CD4-positive, alpha-beta T cell treated with Interleukin-15 for 4 hours (primary cell): ENCODE results near the gene TFDP2.
"Not testable (repeated sequence)": the region's sequence is repeated elsewhere in the genome, so short reads cannot be mapped to it uniquely, and the experiment has no call there.

Experiments
- DNase-seq: peaks from one replicate; pipeline ENCODE4 v3.0.0-alpha.2; 2020; ENCODE audit warnings: low spot score

The TFDP2 gene

DNA sequence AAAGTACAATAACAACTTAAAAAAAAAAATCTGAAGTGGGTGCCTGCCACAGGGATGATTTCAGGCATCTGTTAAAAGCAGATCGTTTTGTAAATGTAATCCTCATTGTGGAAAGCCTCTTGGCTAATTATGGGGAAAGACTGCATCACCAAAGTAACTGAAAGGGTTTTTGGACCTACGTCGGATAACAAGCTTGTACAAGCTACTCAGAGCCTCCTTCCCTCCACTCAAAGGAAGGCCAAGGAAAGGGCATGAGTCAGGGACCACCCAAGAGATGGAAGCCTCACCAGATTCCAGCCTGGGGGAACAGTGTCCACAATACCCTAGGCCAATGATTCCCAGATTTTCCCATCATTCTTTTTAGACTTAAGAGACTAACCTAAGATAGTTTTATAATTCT, 188.6 kb downstream of the TFDP2 start:
- no peak for DNase-seq

DNA sequence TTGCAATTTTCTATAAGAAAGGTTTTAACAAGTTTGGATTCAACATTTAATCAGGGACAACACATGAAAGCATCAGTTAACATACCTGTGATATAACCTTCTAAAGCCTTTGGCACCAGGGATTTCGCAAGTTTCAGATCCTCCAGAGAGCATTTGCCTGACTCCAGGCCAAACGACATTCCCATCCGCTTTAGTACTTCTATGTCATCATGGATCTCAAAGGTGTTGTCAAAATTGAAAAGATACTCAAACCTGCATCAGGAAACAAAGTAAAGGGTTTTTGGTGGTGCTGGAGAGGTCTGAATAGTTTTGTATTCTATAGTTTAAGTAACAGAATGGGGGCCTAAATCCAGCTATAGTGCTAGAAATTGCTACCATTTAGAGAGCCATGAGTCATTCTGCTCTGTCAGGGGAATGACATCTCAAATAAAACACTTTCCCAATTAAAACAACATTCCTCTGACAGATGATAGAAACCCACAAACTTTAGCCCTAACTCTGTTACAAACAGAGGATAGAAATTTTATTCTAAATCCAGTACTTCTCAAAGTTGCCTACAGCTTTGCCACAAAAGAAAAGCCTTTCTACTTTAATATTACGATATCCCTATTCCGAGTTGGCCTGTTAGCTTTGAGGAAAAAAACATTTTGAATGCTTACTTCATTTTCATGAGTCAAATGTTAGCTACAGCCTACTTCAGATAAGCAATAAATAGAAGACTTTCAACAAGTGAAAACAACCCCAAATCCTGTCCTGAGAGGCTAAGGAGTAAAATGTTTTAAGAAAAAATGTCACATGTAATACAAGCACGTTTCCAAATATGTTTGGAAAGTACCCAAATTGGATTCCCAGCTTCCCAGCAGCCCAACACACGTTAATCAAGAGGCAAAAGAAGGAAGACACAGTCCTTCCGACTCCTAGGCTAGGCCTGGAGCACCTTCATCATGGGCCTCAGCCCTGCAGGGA, 189.5 kb downstream of the TFDP2 start:
- DNase-seq, result no peak

DNA sequence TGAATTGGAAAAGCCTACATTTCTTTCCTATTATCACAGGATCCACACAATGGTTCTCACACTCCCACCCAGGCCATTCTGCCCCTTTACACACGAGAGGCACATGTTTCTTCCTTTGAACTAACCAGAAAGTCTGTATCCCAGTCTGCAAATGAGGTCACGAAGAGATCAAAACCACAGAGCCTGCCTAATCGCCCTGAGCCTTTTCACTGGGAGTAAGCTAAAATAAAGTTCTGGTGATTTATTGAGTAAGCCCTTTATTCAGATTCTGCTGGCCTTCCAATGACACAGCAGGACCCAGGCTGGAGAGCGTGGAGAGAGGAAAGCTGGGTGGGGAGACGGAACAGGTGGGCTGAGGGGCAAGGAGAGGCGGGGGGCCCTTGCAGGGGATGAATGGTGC, 194.2 kb downstream of the TFDP2 start:
- DNase-seq, result no peak

DNA sequence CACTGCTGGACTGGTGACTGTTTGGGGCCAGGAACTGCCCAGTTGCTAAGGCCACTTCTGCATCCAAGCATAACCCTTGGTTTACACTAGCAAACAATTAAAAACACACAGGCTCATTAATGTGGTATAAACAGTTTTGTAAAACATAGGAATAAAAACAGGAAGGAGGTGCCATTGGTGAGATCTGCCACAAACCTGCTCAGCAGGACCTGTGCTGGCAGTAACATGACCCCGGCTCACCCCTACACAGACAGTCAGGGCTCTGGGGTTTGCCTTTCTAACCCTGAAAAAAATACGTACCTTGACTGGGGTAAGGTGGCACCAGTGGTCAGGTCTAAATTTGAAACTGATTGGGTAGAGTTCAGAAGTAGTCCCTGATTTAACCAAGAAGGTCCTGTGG, 196.7 kb downstream of the TFDP2 start:
- no peak for DNase-seq

DNA sequence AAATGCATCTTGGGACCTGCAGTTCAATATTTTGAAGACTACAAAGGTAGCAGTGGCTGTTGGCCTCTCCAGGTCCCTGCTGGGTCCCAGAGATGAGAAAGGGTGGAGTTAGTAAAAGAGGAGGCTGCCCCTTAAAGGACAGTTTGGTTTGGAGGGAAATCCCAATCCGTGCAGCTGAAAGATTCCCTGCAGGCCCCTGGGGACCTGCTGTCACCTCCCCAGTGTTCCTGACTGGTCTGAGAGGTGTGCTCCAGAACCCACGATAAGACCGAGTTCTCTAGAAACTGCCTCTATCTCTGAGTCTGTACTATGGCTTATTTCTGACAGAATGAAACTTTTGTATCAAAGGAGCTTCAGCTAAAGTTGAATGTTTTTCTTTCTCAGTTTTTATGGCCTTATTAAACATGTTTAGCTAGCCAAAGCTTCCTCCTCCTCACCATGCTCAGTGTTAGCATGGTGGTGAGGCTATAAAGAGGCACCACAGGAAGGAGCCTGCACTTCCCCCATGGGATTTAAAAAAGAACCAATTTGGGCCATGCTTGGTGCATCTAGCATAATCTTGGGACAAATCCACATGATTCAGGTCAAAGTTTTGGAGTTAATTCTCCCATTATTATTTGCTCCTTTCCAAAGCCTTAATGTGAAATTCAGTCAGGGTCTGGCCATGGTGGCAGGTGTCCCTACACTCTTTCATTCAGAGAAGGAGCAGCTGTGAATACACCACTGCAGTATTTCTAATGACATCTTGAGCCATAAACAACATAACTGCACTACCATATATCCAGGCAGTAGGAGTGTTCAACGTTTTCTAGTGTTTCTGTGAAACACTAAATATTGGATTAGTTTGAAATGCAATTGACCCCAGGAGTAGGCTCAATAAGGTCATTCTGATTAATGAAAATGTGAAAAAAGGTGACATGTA, 198.5 kb downstream of the TFDP2 start:
- no peak for DNase-seq

DNA sequence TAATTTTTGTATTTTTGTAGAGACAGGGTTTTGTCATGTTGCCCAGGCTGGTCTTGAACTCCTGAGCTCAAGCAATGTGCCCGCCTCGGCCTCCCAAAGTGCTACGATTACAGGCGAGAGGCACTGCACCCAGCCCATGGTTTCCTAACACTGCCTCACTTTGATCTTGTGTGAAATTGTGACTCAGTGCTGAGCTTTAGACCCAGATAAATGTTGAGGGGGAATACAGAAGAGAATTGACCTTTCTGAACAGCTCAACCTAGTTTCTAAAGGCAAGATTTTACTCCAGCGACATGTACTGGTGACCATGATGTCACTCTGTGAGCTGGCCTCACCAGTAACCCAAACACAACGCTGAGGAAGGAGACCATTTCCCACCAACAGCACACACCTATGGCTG, 199.4 kb downstream of the TFDP2 start:
- no peak for DNase-seq

DNA sequence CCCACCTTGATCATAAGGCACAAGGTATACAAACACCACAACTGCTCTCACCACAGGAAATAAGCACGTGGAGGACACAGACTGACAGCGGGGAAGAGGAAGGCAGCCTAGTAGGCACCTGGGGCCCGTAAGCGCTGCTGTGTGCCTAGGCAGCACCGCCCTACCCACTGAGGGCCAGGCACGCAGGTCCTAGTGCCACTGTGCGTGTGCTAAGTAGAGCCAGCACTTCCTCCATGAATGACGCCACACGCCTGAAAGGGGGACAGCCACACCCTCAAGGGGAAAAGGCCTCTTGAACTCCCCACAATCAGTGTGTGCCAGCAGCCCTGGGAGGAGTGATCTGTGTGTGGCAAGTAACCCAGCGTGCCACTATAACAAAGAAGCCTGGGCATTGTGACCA, 199.9 kb downstream of the TFDP2 start:
- DNase-seq, result no peak

DNA sequence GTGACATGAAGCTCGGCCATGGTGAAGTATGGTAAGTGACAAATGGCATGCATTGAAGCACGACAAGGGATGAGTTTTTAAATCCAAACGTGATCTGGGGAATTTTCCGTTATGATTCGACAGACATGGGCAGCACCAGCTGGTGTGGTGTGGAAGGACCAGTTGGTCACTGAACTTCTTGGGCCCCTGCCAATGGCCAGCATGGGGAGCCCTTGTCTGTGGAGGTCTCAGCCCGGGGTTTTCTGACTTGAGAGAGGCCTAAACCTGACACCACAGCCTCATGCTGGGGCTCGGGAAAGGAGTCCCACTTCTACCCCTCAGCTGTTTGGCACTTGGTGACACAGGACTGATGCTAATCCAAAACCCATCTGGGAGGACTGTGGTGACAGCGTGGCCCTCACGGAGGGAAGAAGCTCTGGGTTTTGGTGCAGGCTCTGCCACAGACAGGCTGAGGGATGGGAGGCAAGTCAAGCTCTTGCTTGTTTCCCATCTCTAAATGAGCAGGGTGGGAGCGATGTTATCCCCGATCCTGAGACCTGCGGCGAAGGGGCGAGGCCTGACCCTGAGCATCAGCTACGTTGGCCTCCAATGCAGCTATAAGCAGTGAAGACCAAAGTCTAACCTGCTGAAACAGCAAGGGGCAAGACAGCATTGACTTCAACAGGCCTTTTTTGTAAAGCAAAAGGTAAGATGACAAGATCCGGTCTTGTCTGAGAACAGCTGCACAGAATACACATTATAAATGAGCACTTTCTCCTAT, 203.4 kb downstream of the TFDP2 start:
- DNase-seq, result no peak

DNA sequence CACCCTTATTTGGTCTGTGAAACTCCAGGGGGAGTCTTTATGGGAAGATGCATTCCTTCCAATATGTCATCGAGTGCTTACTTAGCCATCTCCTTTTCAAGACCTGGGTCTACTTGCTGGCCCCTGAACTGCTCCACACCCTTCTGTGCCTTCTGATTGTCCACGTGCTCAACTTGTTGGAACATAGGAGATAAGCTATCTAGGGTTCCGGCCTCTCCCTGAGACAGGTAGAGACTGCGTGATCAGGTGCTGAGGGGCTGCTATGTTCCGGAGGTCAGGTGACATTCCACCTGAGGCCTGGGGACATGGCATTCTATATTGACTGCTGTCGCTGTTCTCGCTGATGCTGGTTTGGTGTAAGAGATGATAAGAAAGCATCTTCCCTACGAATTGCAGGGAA, 207.3 kb downstream of the TFDP2 start:
- no peak for DNase-seq

DNA sequence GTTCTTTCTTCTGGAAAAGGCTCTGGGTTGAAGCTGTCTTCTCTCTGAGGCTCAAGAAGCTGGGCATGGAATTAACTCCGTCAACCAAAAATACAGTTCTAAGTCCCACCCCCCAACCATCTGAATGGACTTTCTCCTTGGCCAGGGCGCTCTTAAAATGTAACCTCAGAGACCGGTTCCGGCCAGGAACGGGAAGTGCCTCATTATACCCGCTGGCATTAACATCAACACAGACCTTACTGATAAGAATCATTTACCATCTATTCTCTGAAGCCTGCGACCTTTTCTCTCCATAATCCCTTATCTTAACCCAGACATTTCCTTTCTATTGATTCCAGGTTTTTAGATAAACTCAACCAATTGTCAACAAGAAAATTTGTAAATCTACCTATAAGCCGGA, 208.3 kb downstream of the TFDP2 start:
- DNase-seq, result no peak

DNA sequence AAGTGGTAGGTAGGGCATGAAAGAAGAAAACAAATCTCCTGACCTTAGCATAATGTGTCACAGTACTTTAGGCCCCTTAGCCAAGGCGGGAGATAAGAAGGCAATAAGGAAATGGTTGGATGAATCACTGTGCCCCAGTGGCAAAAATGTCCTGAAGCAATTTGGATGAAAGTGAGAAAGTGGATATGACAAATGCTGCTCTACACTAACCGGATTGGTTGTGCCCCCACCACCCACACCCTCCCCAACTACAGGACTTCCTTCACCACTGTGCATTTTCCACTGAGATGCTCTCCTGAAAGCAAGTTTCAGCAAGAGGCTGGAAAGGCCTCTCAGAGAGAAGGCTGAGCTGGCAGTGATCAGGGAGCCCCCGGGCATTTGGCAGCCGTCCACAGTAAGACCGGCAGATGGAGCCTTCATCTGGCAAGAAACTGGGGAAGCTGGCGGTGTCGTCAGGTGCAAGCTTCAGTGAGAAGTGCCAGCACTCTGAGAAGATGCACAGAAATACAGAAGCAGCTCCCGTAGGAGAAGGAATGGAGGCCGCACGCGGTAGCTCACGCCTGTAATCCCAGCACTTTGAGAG, 209.1 kb downstream of the TFDP2 start:
- DNase-seq, result no peak

DNA sequence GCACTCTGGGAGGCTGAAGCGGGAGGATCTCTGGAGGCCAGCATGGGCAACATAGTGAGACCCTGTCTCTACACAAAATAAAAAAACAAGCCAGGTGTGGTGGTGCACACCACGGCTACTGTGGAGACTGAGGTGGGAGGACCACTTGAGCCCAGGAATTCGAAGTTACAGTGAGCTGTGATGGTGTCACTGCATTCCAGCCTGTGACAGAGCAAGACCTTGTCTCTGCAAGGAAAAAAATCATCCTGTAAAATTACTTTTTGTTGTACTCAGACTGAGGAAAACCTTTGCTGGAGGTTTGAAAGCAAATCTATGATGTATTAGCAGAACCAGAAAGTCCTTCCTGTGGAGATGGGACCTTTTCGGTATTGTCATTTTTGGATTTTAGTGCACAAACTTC, 209.6 kb downstream of the TFDP2 start:
- no peak for DNase-seq

DNA sequence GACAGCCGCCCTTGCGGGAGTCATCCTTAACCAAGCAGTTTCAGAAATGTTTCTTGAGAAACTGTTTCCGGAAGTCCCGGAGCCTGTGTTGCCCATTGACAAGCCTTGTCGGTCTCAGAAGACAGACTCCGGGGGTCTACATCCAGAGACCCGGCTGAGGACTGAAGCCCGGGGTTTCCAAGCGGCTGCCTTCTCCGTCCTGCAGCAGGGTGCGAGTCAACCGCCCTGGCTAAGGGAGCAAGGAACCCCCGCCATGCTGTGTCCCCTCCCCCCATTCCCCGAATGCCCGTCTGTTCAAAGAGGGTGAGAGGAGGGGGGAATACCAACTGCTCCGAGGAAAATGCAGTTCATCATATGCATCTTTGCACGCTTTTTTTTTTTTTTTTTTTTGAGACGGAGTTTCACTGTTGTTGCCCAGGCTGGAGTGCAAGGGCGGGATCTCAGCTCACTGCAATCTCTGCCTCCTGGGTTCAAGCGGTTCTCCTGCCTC, 211.3 kb downstream of the TFDP2 start:
- DNase-seq, result no peak

DNA sequence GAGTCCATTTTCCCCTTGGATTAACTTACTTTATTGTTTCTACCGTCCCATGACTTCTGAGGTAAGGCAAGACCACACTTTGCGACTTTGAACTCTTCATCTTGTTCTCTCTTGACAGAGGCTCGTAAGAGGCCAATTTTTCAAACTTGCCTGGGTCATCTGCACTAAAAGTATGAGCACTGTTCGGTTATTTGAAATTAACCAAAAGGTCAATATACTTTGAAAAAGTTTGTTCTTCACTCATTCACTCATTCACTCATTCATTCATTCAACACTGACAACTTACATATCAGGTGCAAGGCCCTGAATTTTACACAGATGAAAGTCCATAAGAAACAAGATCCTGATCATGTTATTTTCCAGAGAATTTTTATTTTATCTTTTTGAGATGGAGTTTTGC, 215.0 kb downstream of the TFDP2 start:
- no peak for DNase-seq

DNA sequence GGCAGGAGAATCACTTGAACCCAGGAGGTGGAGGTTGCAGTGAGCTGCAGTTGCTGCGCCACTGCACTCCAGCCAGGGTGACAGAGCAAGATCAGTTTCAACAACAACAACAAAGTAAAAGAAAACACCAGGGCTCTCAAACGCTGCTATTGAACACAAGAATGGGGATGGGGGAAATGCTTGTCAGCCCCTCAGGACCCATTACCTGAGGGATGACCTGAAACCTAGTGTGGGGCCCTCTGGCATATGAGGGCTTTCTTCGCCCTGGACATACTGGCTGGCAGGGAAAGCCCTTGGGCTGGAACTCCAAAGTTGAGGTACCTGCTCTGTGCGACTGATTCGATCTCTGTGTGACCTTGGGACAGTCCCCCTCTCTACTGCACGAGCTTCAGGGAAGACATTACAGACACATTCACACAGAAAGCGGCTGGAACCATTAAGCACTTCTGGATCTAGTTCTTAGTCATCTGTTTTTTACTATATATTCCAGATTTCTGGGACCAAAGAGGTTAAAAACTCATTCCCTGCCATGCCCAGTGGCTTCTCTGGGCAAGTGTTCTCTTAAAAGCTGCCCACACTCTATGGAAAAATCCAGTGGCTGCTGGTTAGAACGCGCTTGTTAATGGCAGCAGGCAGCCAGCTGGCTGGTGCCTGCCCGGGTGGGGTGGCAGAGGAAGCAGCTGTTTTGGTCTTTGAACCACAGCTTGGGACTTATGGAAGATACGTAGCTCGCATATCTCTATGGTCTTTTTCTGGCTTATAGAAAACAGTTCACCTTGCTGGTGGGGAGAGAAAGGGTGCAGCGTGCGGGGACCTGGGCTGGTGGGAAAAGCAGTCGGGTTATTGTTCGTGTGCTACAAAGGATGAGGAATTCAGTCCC, 215.7 kb downstream of the TFDP2 start:
- DNase-seq, result no peak

DNA sequence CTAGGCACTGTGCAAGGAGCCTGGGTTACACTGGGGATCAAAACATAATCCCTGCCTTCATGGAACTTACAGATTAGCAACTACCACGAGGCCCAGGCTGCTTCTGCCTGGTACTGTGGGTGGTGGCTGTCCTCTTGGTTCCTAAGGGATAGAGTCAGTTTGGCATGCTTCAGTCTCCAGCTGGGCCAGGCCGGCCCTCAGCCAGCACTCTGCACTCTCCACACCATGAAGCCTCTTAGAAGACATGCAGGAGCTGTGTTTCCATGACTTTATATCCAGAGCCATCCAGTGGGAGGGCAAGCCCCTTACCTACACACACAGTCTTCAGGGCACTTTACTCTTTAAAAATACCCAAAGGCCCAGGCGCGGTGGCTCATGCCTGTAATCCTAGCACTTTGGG, 218.5 kb downstream of the TFDP2 start:
- no peak for DNase-seq

DNA sequence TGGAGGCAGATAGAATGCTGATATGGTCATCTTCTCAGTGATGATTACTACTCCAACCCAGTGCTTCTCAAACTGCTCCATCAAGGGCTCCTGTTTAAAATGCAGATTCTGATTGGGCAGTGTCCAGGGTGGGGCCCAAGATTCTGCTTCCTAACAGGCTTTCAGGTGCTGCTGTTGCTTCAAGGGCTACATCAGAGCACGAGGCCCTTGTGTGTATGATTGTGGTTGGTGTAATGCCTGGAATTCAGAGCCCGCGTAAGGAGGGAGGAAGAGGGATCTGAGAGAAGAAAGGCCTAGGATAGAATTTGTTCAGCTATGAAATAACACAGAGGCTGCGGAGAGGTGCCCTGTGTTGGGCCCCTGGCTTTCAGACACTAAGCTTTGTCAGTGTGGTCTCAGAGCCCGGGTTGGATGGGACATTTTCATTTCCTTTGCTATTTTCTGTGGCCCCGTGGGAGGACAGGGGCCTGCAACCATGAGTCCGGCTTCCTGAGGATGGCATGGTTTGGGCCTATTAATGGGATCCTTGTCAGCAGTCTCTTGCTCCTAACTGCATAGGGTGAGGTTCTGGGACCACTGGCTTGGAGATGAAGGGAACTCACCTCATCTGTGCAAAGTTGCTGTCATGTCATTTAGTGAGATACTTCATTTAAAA, 219.9 kb downstream of the TFDP2 start:
- no peak for DNase-seq

DNA sequence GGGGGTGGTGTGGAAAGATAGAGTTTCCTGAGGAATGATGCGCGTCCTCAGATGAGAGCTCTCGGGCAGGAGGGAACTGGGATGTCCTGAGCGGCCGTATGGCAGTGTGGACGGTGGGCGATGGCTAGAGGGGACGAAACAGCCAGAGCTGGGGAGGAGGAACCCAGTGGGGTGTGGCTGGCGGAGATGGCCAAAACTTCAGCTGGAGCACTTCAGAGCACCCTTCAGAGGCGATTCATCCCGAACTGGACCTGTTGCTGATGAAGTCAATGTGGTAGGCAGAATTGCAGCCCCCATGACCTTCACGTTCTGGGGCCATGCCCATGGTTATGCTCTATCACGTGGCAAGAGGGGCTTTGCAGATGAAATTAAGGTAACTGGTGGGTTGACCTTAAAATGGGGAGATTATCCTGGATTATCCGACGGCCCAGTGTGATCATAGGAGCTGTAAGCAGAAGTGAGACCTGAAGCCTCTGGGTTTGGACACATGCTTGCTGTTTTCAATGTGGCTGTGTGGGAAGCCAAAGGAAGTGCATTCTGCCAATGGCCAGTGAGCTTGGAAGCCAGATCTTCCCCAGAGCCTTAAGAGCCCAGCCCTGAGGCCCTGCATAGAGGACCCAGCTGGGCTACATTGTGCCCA, 220.6 kb downstream of the TFDP2 start:
- DNase-seq, result no peak

DNA sequence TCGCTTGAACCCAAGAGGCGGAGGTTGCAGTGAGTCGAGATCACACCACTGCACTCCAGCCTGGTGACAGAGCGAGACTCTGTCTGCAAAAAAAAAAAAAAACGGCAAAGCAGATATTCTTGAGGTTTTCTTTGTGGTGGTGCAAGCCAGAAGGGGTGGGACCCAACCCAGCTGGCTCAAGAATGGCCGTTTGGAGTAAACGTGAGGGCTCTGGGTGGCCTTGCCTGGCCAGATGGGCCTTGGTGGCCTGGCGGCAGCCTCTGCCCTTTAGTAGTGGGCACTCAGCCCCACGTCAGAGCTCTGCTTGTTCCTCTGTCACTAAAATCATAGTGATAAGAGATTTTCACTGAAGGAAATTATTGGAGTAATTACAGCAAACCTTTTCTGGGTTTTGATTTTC, 222.4 kb downstream of the TFDP2 start:
- DNase-seq, result no peak

DNA sequence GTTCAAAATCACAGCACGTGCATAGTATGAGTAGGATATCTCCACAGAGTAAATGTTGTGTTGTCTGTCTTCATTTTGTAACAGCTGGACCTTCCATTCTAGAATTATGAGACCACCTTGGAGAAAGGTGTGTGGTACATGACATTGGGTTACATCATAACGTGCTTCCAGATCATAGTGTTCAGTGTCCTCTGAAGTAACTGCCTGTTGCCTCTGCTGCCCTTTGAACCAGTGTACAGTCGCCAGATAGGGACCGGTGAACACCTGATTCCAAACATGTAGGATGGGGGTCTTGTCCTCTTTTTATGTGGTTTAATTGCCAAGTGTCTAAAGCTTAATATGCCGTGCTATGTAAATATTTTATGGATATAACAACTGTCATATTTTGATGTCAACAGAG, 223.7 kb downstream of the TFDP2 start:
- not testable (repeated sequence) for DNase-seq
